NCI-H2107 treated with DMSO at 0.1 percent for 48 hours (cell line): ENCODE results near the gene AP3S2.
"Not testable (repeated sequence)": the region's sequence is repeated elsewhere in the genome, so short reads cannot be mapped to it uniquely, and the experiment has no call there.

Experiments
- DNase-seq: peaks from one replicate; lab custom pipeline; 2025; ENCODE audit not compliant: unreplicated experiment; lab: John Stamatoyannopoulos, UW

AP3S2 gene

DNA sequence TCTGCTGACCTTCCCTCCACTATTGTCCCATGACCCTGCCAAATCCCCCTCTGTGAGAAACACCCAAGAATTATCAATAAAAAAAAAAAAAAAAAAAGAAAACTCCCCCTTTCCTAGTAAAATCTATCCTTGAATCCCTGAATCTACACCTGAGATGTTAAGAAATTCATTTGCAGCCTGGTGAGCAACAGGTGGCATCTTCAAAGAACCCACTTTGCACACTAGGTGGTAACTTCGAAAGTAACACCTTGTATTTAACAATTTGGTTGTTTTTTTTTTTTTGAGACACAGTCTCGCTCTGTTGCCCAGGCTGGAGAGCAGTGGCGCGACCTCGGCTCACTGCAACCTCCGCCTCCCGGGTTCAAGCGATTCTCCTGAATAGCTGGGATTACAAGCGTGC is 24.3 kb downstream of the AP3S2 start:
- DNase-seq, result not testable (repeated sequence)

DNA sequence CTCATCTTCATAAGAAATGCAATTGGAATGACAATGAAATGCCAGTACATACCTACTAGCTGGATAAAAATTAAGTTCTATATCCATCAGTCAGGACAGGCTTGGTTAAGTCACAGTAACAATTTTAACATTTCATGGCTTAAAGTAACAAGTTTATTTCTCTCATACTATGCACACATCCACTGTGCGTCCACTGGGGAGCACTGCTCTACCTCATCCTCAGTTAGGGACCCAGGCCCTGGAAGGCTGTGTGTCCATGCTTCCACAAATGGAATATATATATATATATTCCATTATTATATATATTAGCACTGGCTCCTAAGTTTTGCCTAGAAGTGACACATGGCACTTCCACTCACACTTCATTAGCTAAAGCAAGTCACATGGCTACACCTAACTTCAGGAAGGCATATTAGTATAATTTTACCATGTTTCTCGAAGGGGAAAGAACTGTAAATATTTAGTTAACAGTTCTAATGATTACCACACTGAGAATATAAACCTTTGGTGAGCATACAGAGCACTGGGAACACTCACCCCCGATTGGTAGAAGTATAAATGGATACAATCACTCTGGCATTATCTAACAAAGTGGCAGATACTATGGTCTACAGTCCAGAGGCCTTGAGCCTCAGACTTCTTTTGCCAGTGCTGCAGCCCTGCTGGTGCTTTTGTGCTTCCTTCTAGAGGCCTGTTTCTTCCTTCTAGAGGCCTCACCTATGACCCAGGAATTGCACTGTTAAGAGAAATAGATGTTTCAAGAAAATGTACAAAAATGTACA is 28.6 kb downstream of the AP3S2 start:
- DNase-seq, result no peak

- DNase-seq, result no peak
Measured at GRCh38 chr15:89863918-89864317, 29.9 kb downstream of the AP3S2 start.

GRCh38 chr15:89860891-89861290 is 32.9 kb downstream of the AP3S2 start:
- DNase-seq, result no peak

- no peak for DNase-seq
Measured at GRCh38 chr15:89860431-89860830, 33.4 kb downstream of the AP3S2 start.

- no peak for DNase-seq
Measured at GRCh38 chr15:89858661-89859458, 34.9 kb downstream of the AP3S2 start.

- no peak for DNase-seq
Measured at GRCh38 chr15:89857673-89858072, 36.1 kb downstream of the AP3S2 start.

DNA sequence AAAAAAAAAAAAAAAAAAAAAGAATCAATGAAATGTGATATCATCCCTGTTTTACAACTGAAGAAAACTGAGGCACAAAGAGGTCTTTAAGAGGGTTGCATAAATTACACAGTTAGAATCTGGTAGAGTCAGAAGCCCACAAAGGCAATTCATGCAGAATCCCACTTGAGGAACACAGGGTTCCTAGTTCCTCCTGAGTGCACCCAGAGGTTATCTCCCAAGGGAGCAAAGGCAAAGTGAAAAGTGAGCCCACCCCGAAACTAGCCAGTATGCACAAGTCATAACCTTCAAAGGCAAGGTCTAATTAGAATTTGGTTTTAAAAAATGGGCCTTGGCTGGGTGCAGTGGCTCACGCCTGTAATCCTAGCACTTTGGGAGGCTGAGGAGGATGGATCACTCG is 37.8 kb downstream of the AP3S2 start:
- no peak for DNase-seq

GRCh38 chr15:89854863-89855262 is 38.9 kb downstream of the AP3S2 start:
- not testable (repeated sequence) for DNase-seq

DNA sequence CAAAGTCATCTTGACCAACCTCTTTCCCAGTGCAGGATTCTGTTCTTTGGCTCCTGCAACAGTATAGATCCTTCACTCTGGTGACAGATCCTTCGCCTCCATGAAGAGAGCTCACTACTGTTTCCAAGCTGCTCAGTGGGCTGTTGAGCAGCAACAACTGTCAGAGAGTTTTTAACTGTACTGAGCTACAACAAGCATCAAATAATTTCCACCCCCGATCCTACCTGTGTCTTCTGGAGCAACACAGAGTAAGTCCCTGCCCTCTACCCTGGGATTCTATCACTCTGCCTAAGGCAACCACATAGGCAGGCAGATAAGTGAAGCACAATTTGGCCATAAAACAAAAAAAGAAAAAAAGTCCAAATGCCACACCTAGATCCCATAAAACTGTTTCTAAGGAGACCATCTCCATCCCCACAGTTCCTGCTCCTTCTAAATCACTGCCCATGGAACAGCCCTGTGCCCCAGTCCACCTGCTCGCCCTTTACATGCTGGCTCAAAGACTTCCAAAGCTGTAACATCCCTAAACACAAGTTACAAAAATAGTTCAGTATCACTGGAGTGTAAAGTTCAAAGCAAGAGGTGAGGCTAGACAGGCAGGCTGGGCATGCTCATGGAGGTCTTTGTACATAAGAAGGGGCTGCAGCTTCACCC is 41.3 kb downstream of the AP3S2 start:
- DNase-seq, result no peak

DNA sequence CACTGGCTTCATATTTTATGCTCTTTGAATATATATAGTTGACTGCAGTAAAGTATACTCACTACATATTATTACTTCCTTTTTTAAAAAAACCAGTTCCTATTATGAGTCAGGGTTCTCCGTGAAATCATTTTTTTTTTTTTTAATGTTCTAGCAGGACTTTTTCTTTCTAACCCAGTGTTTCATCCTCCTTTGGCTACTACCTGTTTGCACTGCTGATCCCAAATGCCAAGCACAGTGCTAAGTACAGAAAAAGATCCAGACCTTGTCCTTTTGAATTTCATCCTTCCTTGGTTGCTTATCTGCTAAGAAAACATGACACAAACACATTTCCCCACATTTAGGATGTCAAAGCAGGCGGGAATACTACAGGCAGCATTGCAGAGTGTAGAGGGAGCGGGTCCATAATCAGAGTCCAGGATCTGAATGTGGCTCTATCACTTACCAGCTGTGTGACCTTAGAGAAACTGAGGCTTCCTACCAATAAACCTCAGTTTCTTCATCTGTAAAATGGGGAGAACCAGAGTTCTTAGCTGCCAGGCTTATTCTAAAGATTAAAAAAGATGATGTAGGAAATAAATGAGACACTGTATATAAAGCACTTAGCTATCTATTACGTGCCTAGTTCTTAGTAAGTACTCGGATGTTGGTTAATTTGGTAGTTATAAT is 42.0 kb downstream of the AP3S2 start:
- no peak for DNase-seq

GRCh38 chr15:89848970-89849292 is 44.9 kb downstream of the AP3S2 start:
- DNase-seq, result no peak

- DNase-seq, result no peak
Measured at GRCh38 chr15:89847101-89847500, 46.7 kb downstream of the AP3S2 start.

- no peak for DNase-seq
Measured at GRCh38 chr15:89845305-89845893, 48.4 kb downstream of the AP3S2 start.

DNA sequence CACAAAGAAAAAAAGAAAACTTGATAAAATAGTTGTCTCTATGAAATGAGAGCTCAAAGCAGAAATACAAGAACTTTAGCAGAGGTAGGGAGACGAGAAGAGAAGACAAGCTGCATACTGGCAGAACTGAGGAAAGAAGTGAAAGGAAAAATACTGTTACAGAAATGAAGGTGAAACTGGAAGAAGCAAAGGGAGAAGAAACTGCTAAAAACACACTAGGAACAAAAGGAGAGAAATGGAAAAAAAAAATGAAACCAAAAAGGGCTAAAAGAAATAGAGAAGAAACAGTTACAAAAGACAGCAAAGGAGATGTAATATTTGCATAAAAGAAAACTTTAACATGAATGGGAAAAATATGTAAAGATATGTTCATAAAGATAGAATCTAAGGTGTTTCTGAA is 51.8 kb downstream of the AP3S2 start:
- no peak for DNase-seq

DNA sequence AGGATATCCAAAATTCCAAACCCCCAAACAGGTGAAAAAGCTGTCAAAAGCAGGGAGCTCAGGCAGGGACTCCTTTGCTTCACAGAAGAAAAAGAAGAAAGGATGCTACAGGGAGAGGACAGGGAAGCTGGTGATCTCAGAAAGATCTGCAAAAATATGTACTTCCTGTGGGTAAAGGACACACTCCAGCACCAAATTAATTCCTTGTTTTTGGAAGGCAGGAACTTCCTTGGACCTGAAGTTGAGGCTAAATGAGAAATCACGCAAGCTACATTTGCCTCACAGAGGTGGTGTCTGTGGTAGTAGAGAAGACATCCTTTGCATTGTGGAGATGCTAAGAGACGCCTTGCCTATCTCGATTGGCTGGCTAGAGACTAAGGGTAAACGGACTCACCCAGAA is 52.5 kb downstream of the AP3S2 start:
- DNase-seq, result no peak

DNA sequence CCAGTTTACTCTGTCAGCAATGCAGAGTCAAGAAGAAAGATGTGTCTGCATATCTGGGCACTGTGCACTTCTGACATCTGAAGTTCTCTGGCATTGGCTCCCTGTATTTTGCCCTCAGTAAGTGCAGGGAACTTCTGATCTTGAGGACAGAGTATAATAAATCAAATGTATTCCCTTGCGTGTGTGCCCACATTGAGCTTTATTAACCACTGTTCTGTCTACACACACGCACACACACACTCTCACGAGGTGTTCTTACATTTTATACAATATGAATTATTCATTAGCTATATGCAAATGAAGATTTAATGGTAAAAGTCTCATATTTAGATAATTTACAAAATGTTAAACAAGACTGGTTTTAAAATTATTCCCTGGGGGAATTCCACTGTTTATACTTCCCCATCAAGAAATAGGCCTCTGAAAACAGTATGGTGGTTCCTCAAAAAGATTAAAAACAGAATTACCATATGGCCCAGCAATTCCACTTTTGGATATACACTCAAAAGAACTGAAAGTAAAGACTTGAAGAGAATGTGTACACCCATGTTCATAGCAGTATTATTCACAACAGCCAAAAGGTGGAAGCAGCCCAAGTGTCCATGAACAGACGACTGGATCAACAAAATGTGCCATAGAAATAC is 54.5 kb downstream of the AP3S2 start:
- no peak for DNase-seq

DNA sequence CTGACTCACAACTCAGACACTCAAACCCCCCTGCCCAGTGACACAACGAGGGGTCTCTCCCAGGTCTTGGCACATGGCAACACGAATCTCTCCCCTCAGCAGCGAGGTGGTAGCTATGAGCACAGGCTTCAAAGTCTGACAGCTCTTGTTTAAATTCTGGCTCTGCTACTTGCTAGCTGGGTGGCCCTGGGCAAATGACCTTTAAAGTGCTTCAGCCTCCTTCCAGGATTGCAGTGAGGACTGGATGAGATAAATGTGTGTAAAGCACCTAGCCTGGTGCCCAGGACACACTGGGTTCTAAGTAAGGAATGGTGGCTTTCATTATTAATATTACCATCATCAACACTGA is 56.0 kb downstream of the AP3S2 start:
- no peak for DNase-seq

DNA sequence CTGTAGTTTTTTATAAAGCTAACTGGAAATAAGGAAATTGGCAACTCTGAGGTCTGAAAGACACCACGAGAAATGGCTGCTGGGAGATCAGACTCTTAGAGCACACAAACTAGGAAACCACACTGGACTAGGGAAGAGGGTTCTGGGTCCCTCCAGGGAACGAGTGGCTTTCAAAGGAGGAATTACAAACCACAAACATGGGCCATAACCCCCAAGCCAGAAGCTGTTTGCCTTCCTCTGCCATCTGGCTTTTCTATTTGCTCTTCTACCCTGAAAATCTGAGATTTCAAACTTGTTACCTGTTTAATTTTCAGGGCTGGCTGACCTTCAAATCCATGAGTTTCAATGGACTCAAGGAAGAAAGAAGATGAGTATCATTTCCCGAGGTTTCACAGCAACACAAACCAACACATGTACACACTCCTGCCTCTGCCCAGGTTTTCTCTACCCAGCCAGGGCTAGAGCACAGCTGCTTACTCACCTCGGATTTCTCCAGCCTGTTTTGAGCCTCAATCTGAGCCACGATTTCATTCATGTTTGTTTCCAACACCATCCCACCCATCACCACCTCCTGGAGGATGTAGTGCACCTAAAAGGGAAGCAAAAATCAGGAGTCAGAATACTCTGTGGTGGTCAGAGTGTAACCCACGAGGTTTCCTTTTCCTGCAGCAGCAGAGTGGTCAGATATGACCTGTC is 56.5 kb downstream of the AP3S2 start:
- DNase-seq, result peak; percentile 1
